SK-N-SH (cell line): ENCODE results near the gene ACP3. TPM values are rescaled to one million over a fixed set of nuclear protein-coding genes. Genes with fewer than 3 reads are reported as not detected.

Source experiments
- CTCF ChIA-PET: fragments of 300-600, 350-600 bp; formaldehyde crosslinking; extraction: SDS; loops from one replicate; lab custom pipeline; 2021; lab: Yijun Ruan, JAX
- POLR2A ChIA-PET: fragments of 350-600 bp; sonication (Branson Sonifier 250); formaldehyde crosslinking; extraction: SDS; loops from one replicate; lab custom pipeline; 2020; ENCODE audit warnings: antibody characterized with exemption, inconsistent platforms; lab: Yijun Ruan, JAX
- DNase-seq: peaks from one replicate; pipeline ENCODE4 v3.0.0; 2012
- H2AFZ ChIP-seq: fragments of 200-600 bp; sonication (generic); 2 replicates; pipeline ENCODE4 v1.8.1; 2016; ENCODE audit warnings: antibody characterized with exemption, mild to moderate bottlenecking, low read depth
- H3F3A ChIP-seq: fragments of 200-600 bp; sonication (generic); replicated peaks from 2 replicates; pipeline ENCODE3; 2016; ENCODE audit warnings: antibody characterized with exemption, mild to moderate bottlenecking; ENCODE audit not compliant: insufficient read depth
- H3K27ac ChIP-seq, 2 experiments: fragments of 200-500 bp in 1 of 2; fragments of 200-600 bp in 1 of 2; sonication (Bioruptor generic) in 1 of 2; sonication (generic), shearing (Covaris generic) in 1 of 2; 2 replicates each; pipeline versions ENCODE4 v1.5.1 to v1.6.1; 2014 to 2016; ENCODE audit warnings: low read depth in 2 of 2, inconsistent platforms in 1 of 2, low read length in 1 of 2, mild to moderate bottlenecking in 1 of 2, mixed read lengths in 1 of 2
- H3K27me3 ChIP-seq: fragments of 200-600 bp; sonication (generic), shearing (Covaris generic); 2 replicates; pipeline ENCODE4 v1.6.1; 2016; ENCODE audit warnings: mixed run types; ENCODE audit not compliant: insufficient read depth
- H3K36me3 ChIP-seq, 2 experiments: fragments of 200-500 bp in 1 of 2; fragments of 200-600 bp in 1 of 2; sonication (Bioruptor generic) in 1 of 2; sonication (generic) in 1 of 2; replicated peaks in 1 of 2; 2 replicates each; pipeline versions ENCODE3 to v1.5.1; 2014 to 2016; ENCODE audit warnings: low read length in 1 of 2, mild to moderate bottlenecking in 1 of 2; ENCODE audit not compliant: insufficient read depth in 2 of 2, control insufficient read depth in 1 of 2
- H3K4me1 ChIP-seq, 2 experiments: fragments of 200-500 bp in 1 of 2; fragments of 200-600 bp in 1 of 2; sonication (Bioruptor generic) in 1 of 2; sonication (generic), shearing (Covaris generic) in 1 of 2; 2 replicates each; pipeline versions ENCODE4 v1.5.1 to v1.6.1; 2014 to 2016; ENCODE audit warnings: low read depth in 1 of 2, low read length in 1 of 2, mixed run types in 1 of 2; ENCODE audit not compliant: insufficient read depth in 2 of 2, control insufficient read depth in 1 of 2
- H3K4me2 ChIP-seq: fragments of 200-600 bp; sonication (generic), shearing (Covaris generic); 2 replicates; pipeline ENCODE4 v1.6.1; 2017; ENCODE audit warnings: mixed run types
- H3K4me3 ChIP-seq, 2 experiments: fragments of 200-500 bp in 1 of 2; fragments of 200-600 bp in 1 of 2; sonication (Bioruptor generic) in 1 of 2; sonication (generic), shearing (Covaris generic) in 1 of 2; 2 replicates each; pipeline versions ENCODE4 v1.5.1 to v1.8.1; 2014 to 2016; ENCODE audit warnings: low read depth in 2 of 2, inconsistent platforms in 1 of 2, low read length in 1 of 2, mild to moderate bottlenecking in 1 of 2, mixed read lengths in 1 of 2, moderate library complexity in 1 of 2
- H3K79me2 ChIP-seq: fragments of 200-600 bp; sonication (generic); 2 replicates; pipeline ENCODE4 v1.8.1; 2017; ENCODE audit warnings: mild to moderate bottlenecking; ENCODE audit not compliant: insufficient read depth
- H3K9ac ChIP-seq: fragments of 200-600 bp; sonication (generic); 2 replicates; pipeline ENCODE4 v1.6.1; 2017; ENCODE audit warnings: mixed run types
- H3K9me2 ChIP-seq: fragments of 200-600 bp; sonication (generic); 2 replicates; pipeline ENCODE4 v1.6.1; 2017; ENCODE audit warnings: mixed run types
- H3K9me3 ChIP-seq: fragments of 200-600 bp; sonication (generic); 2 replicates; pipeline ENCODE4 v1.6.1; 2017; ENCODE audit warnings: mixed run types, mild to moderate bottlenecking, moderate library complexity
- H4K20me1 ChIP-seq: fragments of 200-600 bp; sonication (generic); 2 replicates; pipeline ENCODE4 v1.6.1; 2017; ENCODE audit warnings: mild to moderate bottlenecking, mixed run types; ENCODE audit not compliant: insufficient read depth
- EZH2phosphoT487 ChIP-seq: fragments of 200-600 bp; sonication (generic); IDR thresholded peaks from 2 replicates; pipeline ENCODE4 v1.6.1; 2017; ENCODE audit warnings: low read depth, mixed run types, mild to moderate bottlenecking, antibody characterized with exemption, moderate library complexity, borderline replicate concordance
- FOSL2 ChIP-seq: IDR thresholded peaks from 2 replicates; pipeline ENCODE4 v1.4.0; 2012; ENCODE audit warnings: low read depth, mild to moderate bottlenecking, moderate library complexity, borderline replicate concordance
- FOXJ3 ChIP-seq: sonication (generic); formaldehyde crosslinking; IDR thresholded peaks from 2 replicates; pipeline ENCODE4 v1.5.1; 2020; ENCODE audit warnings: mild to moderate bottlenecking, missing genetic modification reagents
- FOXM1 ChIP-seq: IDR thresholded peaks from 2 replicates; pipeline ENCODE4 v1.4.0; 2012; ENCODE audit warnings: low read depth, mild to moderate bottlenecking
- GATA2 ChIP-seq: sonication (generic); formaldehyde crosslinking; IDR thresholded peaks from 2 replicates; pipeline ENCODE4 v1.5.0; 2020; ENCODE audit warnings: mild to moderate bottlenecking, missing genetic modification reagents
- MAX ChIP-seq: IDR thresholded peaks from 2 replicates; pipeline ENCODE4 v1.4.0; 2012; ENCODE audit warnings: low read depth
- NFIC ChIP-seq: IDR thresholded peaks from 2 replicates; pipeline ENCODE4 v1.4.0; 2012; ENCODE audit warnings: borderline replicate concordance
- NRF1 ChIP-seq: IDR thresholded peaks from 2 replicates; pipeline ENCODE4 v1.6.1; 2012; ENCODE audit warnings: low read depth, mild to moderate bottlenecking, low read length
- RCOR1 ChIP-seq: fragments of 150-350 bp; IDR thresholded peaks from 2 replicates; pipeline ENCODE4 v1.6.1; 2017; ENCODE audit warnings: antibody characterized with exemption, low read length
- SMC3 ChIP-seq: IDR thresholded peaks from 2 replicates; pipeline ENCODE4 v1.6.1; 2012; ENCODE audit warnings: low read depth, low read length, improper control_type of control experiment
- TAF1 ChIP-seq: IDR thresholded peaks from 2 replicates; pipeline ENCODE4 v1.6.1; 2012; ENCODE audit warnings: low read depth, mild to moderate bottlenecking, low read length, moderate library complexity, borderline replicate concordance
- TCF12 ChIP-seq: IDR thresholded peaks from 2 replicates; pipeline ENCODE4 v1.4.0; 2012
- TEAD4 ChIP-seq: IDR thresholded peaks from 2 replicates; pipeline ENCODE4 v1.4.0; 2012; ENCODE audit warnings: mild to moderate bottlenecking, borderline replicate concordance; ENCODE audit not compliant: insufficient read depth
- USF2 ChIP-seq: fragments of 150-350 bp; IDR thresholded peaks from 2 replicates; pipeline ENCODE4 v1.6.1; 2017; ENCODE audit warnings: antibody characterized with exemption, low read length, low read depth, borderline replicate concordance
- YY1 ChIP-seq: IDR thresholded peaks from 2 replicates; pipeline ENCODE4 v1.4.0; 2012; ENCODE audit warnings: low read depth, mild to moderate bottlenecking
- WGBS: methylation state at CpG from one replicate; pipeline ENCODE4 v1.1.6; 2017; ENCODE audit warnings: low lambda C conversion rate; 5-methylcytosine and 5-hydroxymethylcytosine counted together
- polyA plus RNA-seq, 3 experiments: library from polyadenylated mRNA; depleted of rRNA; stranded (reverse); fragments of >200 nt; gene quantifications; 2 replicates each; pipeline ENCODE4 v1.2.3, GENCODE V29; 2012

Gene ACP3
- polyA plus RNA-seq, 1 of the 3 experiments (the other 2 are of a cell fraction), result 0.30 TPM

- no peak for DNase-seq
- Histone ChIP-seq H3K27ac (no peak overlapping the region), H3K9ac (no peak overlapping the region), H3K4me2 (no peak overlapping the region), H3F3A (no peaks in the 10 kb centered on the region), H3K4me3 (no peak overlapping the region), H3K4me1 (no peaks in the 10 kb centered on the region), H3K27me3 (no peaks in the 10 kb centered on the region; the same call in 1 of the 2 replicates), H3K36me3 (no peaks in the 10 kb centered on the region), H3K9me2 (no peaks in the 10 kb centered on the region), H4K20me1 (no peaks in the 10 kb centered on the region), H2AFZ (no peak overlapping the region), H3K9me3 (no peaks in the 10 kb centered on the region), H3K79me2 (no peaks in the 10 kb centered on the region)
- CTCF ChIA-PET, result interaction anchor here (2.4 kb wide), 1 partner anchor 64 kb away, joined by 10 read pairs; no protein-coding TSS in a partner anchor
- no peak for TF ChIP-seq RCOR1
- no peak for TF ChIP-seq USF2
- TF ChIP-seq TAF1, result no peak
- TF ChIP-seq GATA2 (CRISPR knock-in tag), result no peak
- 38% methylated on average over 2 of the region's 2 CpGs for WGBS
- POLR2A ChIA-PET, result no interaction called here
Measured at GRCh38 chr3:132279030-132279429, 38.2 kb upstream of the ACP3 start.

- H3K27me3 ChIP-seq, result no peaks in the 10 kb centered on the region; the same call in 1 of the 2 replicates
- 38% methylated on average over 1 of the region's 1 CpG for WGBS
- no peak overlapping the region for H3K9ac ChIP-seq
- H3K79me2 ChIP-seq, result no peaks in the 10 kb centered on the region
- DNase-seq, result no peak
- no peak for TF ChIP-seq FOSL2
- TF ChIP-seq SMC3, result no peak
- TF ChIP-seq TEAD4, result no peak
- TF ChIP-seq YY1, result no peak
- TF ChIP-seq USF2, result no peak
- TF ChIP-seq FOXM1, result no peak
- TF ChIP-seq EZH2phosphoT487, result no peak
- TF ChIP-seq TCF12, result no peak
- TF ChIP-seq MAX, result no peak
- TF ChIP-seq NFIC, result no peak
- TF ChIP-seq NRF1, result no peak
- TF ChIP-seq TAF1, result no peak
- TF ChIP-seq FOXJ3 (CRISPR knock-in tag), result no peak
- H3K9me2 ChIP-seq, result no peaks in the 10 kb centered on the region
- no peaks in the 10 kb centered on the region for H3K36me3 ChIP-seq
- no peaks in the 10 kb centered on the region for H3F3A ChIP-seq
- no peaks in the 10 kb centered on the region for H4K20me1 ChIP-seq
- H3K4me1 ChIP-seq, result no peaks in the 10 kb centered on the region
- no peak overlapping the region for H3K4me3 ChIP-seq
- no peak overlapping the region for H2AFZ ChIP-seq
- CTCF ChIA-PET, result interaction anchor here (2.0 kb wide), 1 partner anchor 60 kb away, joined by 9 read pairs; no protein-coding TSS in a partner anchor
- H3K4me2 ChIP-seq, result no peak overlapping the region
- H3K27ac ChIP-seq, result no peak overlapping the region
- no peaks in the 10 kb centered on the region for H3K9me3 ChIP-seq
- POLR2A ChIA-PET, result no interaction called here
Measured at GRCh38 chr3:132283440-132283839, 33.8 kb upstream of the ACP3 start.
